Testis (tissue), 3 donors: ENCODE measurements around the gene RIMS1. TPM values are rescaled to one million over a fixed set of nuclear protein-coding genes. Genes with fewer than 3 reads are reported as not detected.

Source experiments
- DNase-seq: peaks from one replicate; pipeline ENCODE4 v3.0.0-alpha.2; 2019
- H3K27ac ChIP-seq, 2 donors: fragments of 200-600 bp; sonication (generic); one replicate each; pipeline ENCODE4 v1.5.1; 2019
- H3K27me3 ChIP-seq: fragments of 200-600 bp; sonication (generic); one replicate; pipeline ENCODE4 v1.5.1; 2019
- H3K36me3 ChIP-seq: fragments of 200-600 bp; sonication (generic); one replicate; pipeline ENCODE4 v1.5.1; 2017; ENCODE audit warnings: low read depth; ENCODE audit errors: missing control alignments
- H3K4me1 ChIP-seq: fragments of 200-600 bp; sonication (generic); one replicate; pipeline ENCODE4 v1.5.1; 2019
- H3K4me3 ChIP-seq, 2 donors: fragments of 200-600 bp; sonication (generic); one replicate each; pipeline ENCODE4 v1.5.1; 2017 to 2019
- H3K9me3 ChIP-seq: fragments of 200-600 bp; sonication (generic); one replicate; pipeline ENCODE4 v1.5.1; 2017
- CTCF ChIP-seq, 3 experiments: fragments of 450-650 bp in 2 of 3; fragments of 200-600 bp in 1 of 3; sonication (generic) in 1 of 3; IDR thresholded peaks; one replicate each; pipeline ENCODE4 v1.5.1; 2016 to 2019; ENCODE audit warnings: antibody characterized with exemption in 3 of 3, mild to moderate bottlenecking in 2 of 3, moderate library complexity in 1 of 3
- POLR2A ChIP-seq: fragments of 450-650 bp; IDR thresholded peaks from one replicate; pipeline ENCODE4 v1.6.1; 2017; ENCODE audit warnings: antibody characterized with exemption, mild to moderate bottlenecking, moderate library complexity
- WGBS, 2 donors: methylation state at CpG; one replicate each; pipeline ENCODE4 v1.1.5; 2018; 5-methylcytosine and 5-hydroxymethylcytosine counted together
- intact Hi-C: fragments of 100-400 bp; cut with DNase I; formaldehyde crosslinking; loops from one replicate; pipeline ENCODE4 v1.15.1; 2023; ENCODE audit warnings: low total_unique reads
- polyA plus RNA-seq: library from polyadenylated mRNA; stranded (reverse); fragments of 350-450 nt; fragmentation: Illumina TruSeq; extraction: RNeasy Lipid Tissue Mini Kit (QIAGEN cat#74804); gene quantifications from one replicate; pipeline ENCODE4 v1.2.3, GENCODE V29; 2014; ENCODE audit warnings: low read depth, low replicate concordance; ENCODE audit not compliant: insufficient read depth
- total RNA-seq, 2 donors: library from RNA; depleted of rRNA; stranded (reverse); fragments of >200 nt; gene quantifications; one replicate each; pipeline ENCODE4 v1.2.3, GENCODE V29; 2016

RIMS1 gene
- total and polyA plus RNA-seq, 3 donors from 2014 or later, result 10.0 to 40.9 (median 40.6) TPM

- TF ChIP-seq CTCF (IDR thresholded peaks at IDR 0.05) (no peak), POLR2A (no peak)
- intact Hi-C loops, result no loop called here
- DNase-seq, result no peak
- 75 to 92% methylated on average over 6 of the region's 6 CpGs for WGBS, 2 donors
- no peaks in the 10 kb centered on the region for H3K9me3 ChIP-seq
- H3K27me3 ChIP-seq, result no peaks in the 10 kb centered on the region
- no peaks in the 10 kb centered on the region for H3K36me3 ChIP-seq
- H3K27ac ChIP-seq, result no peak overlapping the region
- H3K4me1 ChIP-seq, result no peaks in the 10 kb centered on the region
- no peak overlapping the region for H3K4me3 ChIP-seq
Observed at GRCh38 chr6:72381076-72381475, 494.7 kb downstream of the RIMS1 start.

GRCh38 chr6:72382602-72383529 is 496.5 kb downstream of the RIMS1 start:
- Histone ChIP-seq H3K4me1 (no peaks in the 10 kb centered on the region), H3K27me3 (no peaks in the 10 kb centered on the region), H3K27ac (no peak overlapping the region), H3K9me3 (no peaks in the 10 kb centered on the region), H3K4me3 (no peak overlapping the region), H3K36me3 (no peaks in the 10 kb centered on the region)
- no peak for DNase-seq
- WGBS, 2 donors, result 65 to 68% methylated on average over 4 of the region's 4 CpGs
- intact Hi-C loops, result no loop called here
- TF ChIP-seq POLR2A, result no peak

GRCh38 chr6:72386324-72386723 is 500.0 kb downstream of the RIMS1 start:
- no peaks in the 10 kb centered on the region for H3K36me3 ChIP-seq
- no peak overlapping the region for H3K4me3 ChIP-seq
- intact Hi-C loops, result no loop called here
- DNase-seq, result no peak
- H3K4me1 ChIP-seq, result no peaks in the 10 kb centered on the region
- no peaks in the 10 kb centered on the region for H3K27me3 ChIP-seq
- no peaks in the 10 kb centered on the region for H3K9me3 ChIP-seq
- 75 to 87% methylated on average over 8 of the region's 8 CpGs for WGBS, 2 donors
- TF ChIP-seq POLR2A (no peak), CTCF (IDR thresholded peaks at IDR 0.05) (no peak)
- H3K27ac ChIP-seq, result no peak overlapping the region

- no peaks in the 10 kb centered on the region for H3K4me1 ChIP-seq
- DNase-seq, result no peak
- no peaks in the 10 kb centered on the region for H3K9me3 ChIP-seq
- H3K4me3 ChIP-seq, result no peak overlapping the region
- WGBS, 2 donors, result 96 to 98% methylated on average over 1 of the region's 1 CpG
- no peak for TF ChIP-seq POLR2A
- no peak for TF ChIP-seq CTCF (IDR thresholded peaks at IDR 0.05)
- H3K27ac ChIP-seq, result no peak overlapping the region
- intact Hi-C loops, result no loop called here
- H3K27me3 ChIP-seq, result no peaks in the 10 kb centered on the region
- H3K36me3 ChIP-seq, result no peaks in the 10 kb centered on the region
Observed at GRCh38 chr6:72389698-72390097, 503.3 kb downstream of the RIMS1 start.

GRCh38 chr6:72390548-72390947 is 504.2 kb downstream of the RIMS1 start:
- no peaks in the 10 kb centered on the region for H3K27me3 ChIP-seq
- no peaks in the 10 kb centered on the region for H3K9me3 ChIP-seq
- 65 to 82% methylated on average over 4 of the region's 4 CpGs for WGBS, 2 donors
- H3K4me3 ChIP-seq, result no peak overlapping the region
- TF ChIP-seq POLR2A, result no peak
- no peak for TF ChIP-seq CTCF (IDR thresholded peaks at IDR 0.05)
- no peaks in the 10 kb centered on the region for H3K4me1 ChIP-seq
- H3K36me3 ChIP-seq, result no peaks in the 10 kb centered on the region
- DNase-seq, result no peak
- intact Hi-C loops, result no loop called here
- H3K27ac ChIP-seq, result no peak overlapping the region
